GM12892 (cell line): Measurements from ENCODE around the gene TRIM8.

Experiments
- POLR2A ChIP-seq: IDR thresholded peaks from 2 replicates; pipeline ENCODE4 v1.6.1; 2011; ENCODE audit warnings: low read depth, low read length, control low read depth
- POLR2AphosphoS5 ChIP-seq: IDR thresholded peaks from 2 replicates; pipeline ENCODE4 v1.6.1; 2011; ENCODE audit warnings: low read depth, low read length, control low read depth
- TAF1 ChIP-seq: IDR thresholded peaks from 2 replicates; pipeline ENCODE4 v1.6.1; 2011; ENCODE audit warnings: low read depth, mild to moderate bottlenecking, control low read depth, low read length, borderline replicate concordance

DNA sequence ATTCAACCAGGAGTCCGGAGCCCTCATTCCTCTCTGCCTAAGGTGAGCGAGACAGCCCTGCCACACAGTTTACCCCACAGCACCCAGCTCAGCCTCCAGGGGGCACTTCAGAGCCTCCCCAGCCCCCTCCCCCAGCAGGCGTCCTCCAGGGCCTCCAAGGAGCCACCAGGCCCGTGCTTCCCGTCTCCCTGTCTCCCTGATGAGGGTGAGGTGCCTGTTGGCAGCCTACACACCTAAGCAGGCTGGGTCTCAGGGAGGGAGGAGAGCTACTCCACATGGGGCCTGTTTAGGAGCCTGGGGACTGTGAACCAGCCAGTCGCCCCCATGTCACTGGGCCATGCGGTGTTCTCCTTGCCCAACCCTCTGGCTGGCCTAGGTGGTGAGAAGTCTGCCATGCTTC lies 28.9 kb upstream of the TRIM8 start:
- TF ChIP-seq POLR2AphosphoS5 = no peak
- no peak for TF ChIP-seq POLR2A
- no peak for TF ChIP-seq TAF1
